ENCODE data around the gene USP19. TPM values are rescaled to one million over a fixed set of nuclear protein-coding genes. Genes with fewer than 3 reads are reported as not detected.

The USP19 gene
- polyA plus RNA-seq (2013, experiment 1 of 2), result 38.8 TPM
- 33.9 TPM for polyA plus RNA-seq (2013, experiment 2 of 2)

- 1 to 2% methylated on average over 59 to 61 of the region's 70 CpGs for WGBS, 2 experiments (ENCODE audit: insufficient coverage in 2 of 2)
Measured at GRCh38 chr3:49120438-49121131, at the start of gene USP19. USP19 (minus strand) TSS chr3:49120823; CDS start chr3:49119145, 1,678 bp downstream.

GRCh38 chr3:49166752-49167556 is 46.3 kb upstream of the USP19 start:
- no peaks in the 10 kb centered on the region for H3K4me1 ChIP-seq (ENCODE audit: control insufficient read depth, insufficient read depth, low read length, poor library complexity, severe bottlenecking)
- H3K27ac ChIP-seq (ENCODE audit: low read depth, low read length, severe bottlenecking), result no peak overlapping the region
- peak overlapping the region; percentile 81 for H3K4me3 ChIP-seq (ENCODE audit: extremely low read depth, insufficient read depth, low read length, poor library complexity, severe bottlenecking)
- H3K36me3 ChIP-seq (ENCODE audit: control insufficient read depth, insufficient read depth, low read length), result peaks cover 33% of the 10 kb centered on the region
- H3K9me3 ChIP-seq (ENCODE audit: control insufficient read depth, low read length), result no peaks in the 10 kb centered on the region
- 85 to 92% methylated on average over 5 to 6 of the region's 6 CpGs for WGBS, 2 experiments (ENCODE audit: insufficient coverage in 2 of 2)

More at GRCh38 chr3:49120438-49121131, at the start of gene USP19:
- Histone ChIP-seq H3K4me3 (ENCODE audit: extremely low read depth, insufficient read depth, low read length, poor library complexity, severe bottlenecking) (peak within 1 kb of the TSS; percentile 67), H3K9me3 (ENCODE audit: control insufficient read depth, low read length) (no peaks in the 10 kb centered on the region), H3K27ac (ENCODE audit: low read depth, low read length, severe bottlenecking) (peak within 1 kb of the TSS; percentile 98), H3K4me1 (ENCODE audit: control insufficient read depth, insufficient read depth, low read length, poor library complexity, severe bottlenecking) (peaks cover 6% of the 10 kb centered on the region), H3K36me3 (ENCODE audit: control insufficient read depth, insufficient read depth, low read length) (peaks cover 79% of the 10 kb centered on the region)

GRCh38 chr3:49165771-49166751 is 45.4 kb upstream of the USP19 start, which contains the start of gene CCDC71:
CCDC71 (minus strand) TSS chr3:49166331; CDS start chr3:49164208, 2,123 bp downstream.
- Histone ChIP-seq H3K4me1 (ENCODE audit: control insufficient read depth, insufficient read depth, low read length, poor library complexity, severe bottlenecking) (no peaks in the 10 kb centered on the region), H3K4me3 (ENCODE audit: extremely low read depth, insufficient read depth, low read length, poor library complexity, severe bottlenecking) (peak within 1 kb of the TSS; percentile 81), H3K27ac (ENCODE audit: low read depth, low read length, severe bottlenecking) (peak within 1 kb of the TSS; percentile 53), H3K36me3 (ENCODE audit: control insufficient read depth, insufficient read depth, low read length) (peaks cover 34% of the 10 kb centered on the region), H3K9me3 (ENCODE audit: control insufficient read depth, low read length) (no peaks in the 10 kb centered on the region)
- WGBS, 2 experiments (ENCODE audit: insufficient coverage in 2 of 2), result 2 to 10% methylated on average over 26 to 54 of the region's 69 CpGs

- H3K4me3 ChIP-seq (ENCODE audit: extremely low read depth, insufficient read depth, low read length, poor library complexity, severe bottlenecking), result peak overlapping the region; percentile 81
Measured at GRCh38 chr3:49164983-49165720, 44.5 kb upstream of the USP19 start.

GRCh38 chr3:49163609-49164008 is 43.0 kb upstream of the USP19 start:
- Histone ChIP-seq H3K4me3 (ENCODE audit: extremely low read depth, insufficient read depth, low read length, poor library complexity, severe bottlenecking) (no peak overlapping the region), H3K4me1 (ENCODE audit: control insufficient read depth, insufficient read depth, low read length, poor library complexity, severe bottlenecking) (no peaks in the 10 kb centered on the region), H3K36me3 (ENCODE audit: control insufficient read depth, insufficient read depth, low read length) (peaks cover 34% of the 10 kb centered on the region), H3K27ac (ENCODE audit: low read depth, low read length, severe bottlenecking) (no peak overlapping the region), H3K9me3 (ENCODE audit: control insufficient read depth, low read length) (no peaks in the 10 kb centered on the region)
- 97 to 100% methylated on average over 8 of the region's 8 CpGs for WGBS, 2 experiments (ENCODE audit: insufficient coverage in 2 of 2)

More at GRCh38 chr3:49164983-49165720, 44.5 kb upstream of the USP19 start:
- Histone ChIP-seq H3K36me3 (ENCODE audit: control insufficient read depth, insufficient read depth, low read length) (peaks cover 34% of the 10 kb centered on the region), H3K4me1 (ENCODE audit: control insufficient read depth, insufficient read depth, low read length, poor library complexity, severe bottlenecking) (no peaks in the 10 kb centered on the region), H3K9me3 (ENCODE audit: control insufficient read depth, low read length) (no peaks in the 10 kb centered on the region), H3K27ac (ENCODE audit: low read depth, low read length, severe bottlenecking) (peak overlapping the region; percentile 53)
- 46 to 49% methylated on average over 5 of the region's 6 CpGs for WGBS, 2 experiments (ENCODE audit: insufficient coverage in 2 of 2)

GRCh38 chr3:49162751-49163419 is 42.3 kb upstream of the USP19 start:
- WGBS, 2 experiments (ENCODE audit: insufficient coverage in 2 of 2), result 97% methylated on average over 21 of the region's 21 CpGs
- no peak overlapping the region for H3K27ac ChIP-seq (ENCODE audit: low read depth, low read length, severe bottlenecking)

GRCh38 chr3:49161808-49162530 is 41.3 kb upstream of the USP19 start:
- WGBS, 2 experiments (ENCODE audit: insufficient coverage in 2 of 2), result 100% methylated on average over 2 of the region's 3 CpGs
- no peak overlapping the region for H3K27ac ChIP-seq (ENCODE audit: low read depth, low read length, severe bottlenecking)

More at GRCh38 chr3:49162751-49163419, 42.3 kb upstream of the USP19 start:
- peaks cover 34% of the 10 kb centered on the region for H3K36me3 ChIP-seq (ENCODE audit: control insufficient read depth, insufficient read depth, low read length)
- no peak overlapping the region for H3K4me3 ChIP-seq (ENCODE audit: extremely low read depth, insufficient read depth, low read length, poor library complexity, severe bottlenecking)
- H3K9me3 ChIP-seq (ENCODE audit: control insufficient read depth, low read length), result no peaks in the 10 kb centered on the region
- no peaks in the 10 kb centered on the region for H3K4me1 ChIP-seq (ENCODE audit: control insufficient read depth, insufficient read depth, low read length, poor library complexity, severe bottlenecking)

GRCh38 chr3:49161197-49161596 is 40.6 kb upstream of the USP19 start:
- Histone ChIP-seq H3K36me3 (ENCODE audit: control insufficient read depth, insufficient read depth, low read length) (peaks cover 34% of the 10 kb centered on the region), H3K9me3 (ENCODE audit: control insufficient read depth, low read length) (no peaks in the 10 kb centered on the region), H3K4me1 (ENCODE audit: control insufficient read depth, insufficient read depth, low read length, poor library complexity, severe bottlenecking) (no peaks in the 10 kb centered on the region), H3K4me3 (ENCODE audit: extremely low read depth, insufficient read depth, low read length, poor library complexity, severe bottlenecking) (no peak overlapping the region), H3K27ac (ENCODE audit: low read depth, low read length, severe bottlenecking) (no peak overlapping the region)
- WGBS, 2 experiments (ENCODE audit: insufficient coverage in 2 of 2), result 83 to 100% methylated on average over 1 to 2 of the region's 2 CpGs

More at GRCh38 chr3:49161808-49162530, 41.3 kb upstream of the USP19 start:
- no peaks in the 10 kb centered on the region for H3K9me3 ChIP-seq (ENCODE audit: control insufficient read depth, low read length)
- no peaks in the 10 kb centered on the region for H3K4me1 ChIP-seq (ENCODE audit: control insufficient read depth, insufficient read depth, low read length, poor library complexity, severe bottlenecking)
- H3K4me3 ChIP-seq (ENCODE audit: extremely low read depth, insufficient read depth, low read length, poor library complexity, severe bottlenecking), result no peak overlapping the region
- H3K36me3 ChIP-seq (ENCODE audit: control insufficient read depth, insufficient read depth, low read length), result peaks cover 34% of the 10 kb centered on the region

- H3K36me3 ChIP-seq (ENCODE audit: control insufficient read depth, insufficient read depth, low read length), result peaks cover 19% of the 10 kb centered on the region
- no peaks in the 10 kb centered on the region for H3K4me1 ChIP-seq (ENCODE audit: control insufficient read depth, insufficient read depth, low read length, poor library complexity, severe bottlenecking)
- no peak overlapping the region for H3K27ac ChIP-seq (ENCODE audit: low read depth, low read length, severe bottlenecking)
- WGBS, 2 experiments (ENCODE audit: insufficient coverage in 2 of 2), result 85 to 100% methylated on average over 1 to 2 of the region's 2 CpGs
- H3K9me3 ChIP-seq (ENCODE audit: control insufficient read depth, low read length), result no peaks in the 10 kb centered on the region
- no peak overlapping the region for H3K4me3 ChIP-seq (ENCODE audit: extremely low read depth, insufficient read depth, low read length, poor library complexity, severe bottlenecking)
Measured at GRCh38 chr3:49158792-49159191, 38.2 kb upstream of the USP19 start.
